HG03280 (cell line): ENCODE results near the gene KIN.
"Not testable (repeated sequence)": the region's sequence is repeated elsewhere in the genome, so short reads cannot be mapped to it uniquely, and the experiment has no call there.

ENCODE experiments used
- ATAC-seq: cut with Tn5 transposase; IDR thresholded peaks from one replicate; pipeline ENCODE4 v1.9.1; 2021; ENCODE audit warnings: mild to moderate bottlenecking, moderate library complexity; ENCODE audit not compliant: unreplicated experiment

The KIN gene

GRCh38 chr10:7787857-7788638 is at the start of gene KIN, which contains the start of gene ATP5F1C:
TSS of gene KIN (minus strand) at chr10:7787993. CDS start at chr10:7787933, 60 bp downstream.
TSS of gene ATP5F1C (plus strand) at chr10:7788177. CDS start at chr10:7788208, 31 bp downstream.
- peak; percentile 97 for ATAC-seq

- no peak for ATAC-seq
Observed at GRCh38 chr10:7836571-7836970, 48.8 kb upstream of the KIN start.

- ATAC-seq = no peak
Observed at GRCh38 chr10:7834262-7834661, 46.5 kb upstream of the KIN start.

- ATAC-seq = no peak
Observed at GRCh38 chr10:7833210-7833609, 45.4 kb upstream of the KIN start.

GRCh38 chr10:7832060-7832459 is 44.3 kb upstream of the KIN start:
- ATAC-seq = no peak

GRCh38 chr10:7829289-7829834 is 41.6 kb upstream of the KIN start:
- no peak for ATAC-seq

- no peak for ATAC-seq
Observed at GRCh38 chr10:7826971-7827370, 39.2 kb upstream of the KIN start.

- ATAC-seq = no peak
Observed at GRCh38 chr10:7824251-7824650, 36.5 kb upstream of the KIN start.

GRCh38 chr10:7819121-7819460 is 31.3 kb upstream of the KIN start:
- peak; percentile 35 for ATAC-seq

- ATAC-seq = peak; percentile 89
Observed at GRCh38 chr10:7818295-7819120, 30.7 kb upstream of the KIN start, which contains the start of gene TAF3. TSS of gene TAF3 (plus strand) at chr10:7818505. CDS start at chr10:7818710, 205 bp downstream.

GRCh38 chr10:7817984-7818294 is 30.1 kb upstream of the KIN start:
- ATAC-seq = peak; percentile 25

- no peak for ATAC-seq
Observed at GRCh38 chr10:7817576-7817975, 29.8 kb upstream of the KIN start.

GRCh38 chr10:7813481-7813880 is 25.7 kb upstream of the KIN start:
- no peak for ATAC-seq

GRCh38 chr10:7811743-7812142 is 23.9 kb upstream of the KIN start:
- not testable (repeated sequence) for ATAC-seq

GRCh38 chr10:7811000-7811399 is 23.2 kb upstream of the KIN start:
- ATAC-seq = no peak

GRCh38 chr10:7810443-7810842 is 22.6 kb upstream of the KIN start:
- ATAC-seq = no peak

- no peak for ATAC-seq
Observed at GRCh38 chr10:7808686-7809267, 21.0 kb upstream of the KIN start.

- ATAC-seq = no peak
Observed at GRCh38 chr10:7804741-7805140, 16.9 kb upstream of the KIN start.

GRCh38 chr10:7804216-7804615 is 16.4 kb upstream of the KIN start:
- no peak for ATAC-seq

- ATAC-seq = no peak
Observed at GRCh38 chr10:7802606-7803005, 14.8 kb upstream of the KIN start.

GRCh38 chr10:7797582-7797981 is 9.8 kb upstream of the KIN start:
- no peak for ATAC-seq
